Mammary epithelial cell (primary cell): ENCODE measurements around the gene PLPP4.

ENCODE experiments used
- EZH2 ChIP-seq: IDR thresholded peaks from 2 replicates; pipeline ENCODE4 v1.6.1; 2012; ENCODE audit warnings: low read length, inconsistent platforms, borderline replicate concordance
- TF ChIP-seq, protein P1 (sequence below), 2 donors: IDR thresholded peaks in 1 of 2; conservative IDR thresholded peaks in 1 of 2; 2 replicates each; pipeline ENCODE4 v1.5.1; 2011 to 2012; ENCODE audit warnings: inconsistent platforms in 2 of 2, low read length in 2 of 2, mild to moderate bottlenecking in 2 of 2, control low read depth in 1 of 2, low read depth in 1 of 2; ENCODE audit not compliant: insufficient read depth in 1 of 2; ENCODE audit errors: extremely low read depth in 1 of 2

DNA sequence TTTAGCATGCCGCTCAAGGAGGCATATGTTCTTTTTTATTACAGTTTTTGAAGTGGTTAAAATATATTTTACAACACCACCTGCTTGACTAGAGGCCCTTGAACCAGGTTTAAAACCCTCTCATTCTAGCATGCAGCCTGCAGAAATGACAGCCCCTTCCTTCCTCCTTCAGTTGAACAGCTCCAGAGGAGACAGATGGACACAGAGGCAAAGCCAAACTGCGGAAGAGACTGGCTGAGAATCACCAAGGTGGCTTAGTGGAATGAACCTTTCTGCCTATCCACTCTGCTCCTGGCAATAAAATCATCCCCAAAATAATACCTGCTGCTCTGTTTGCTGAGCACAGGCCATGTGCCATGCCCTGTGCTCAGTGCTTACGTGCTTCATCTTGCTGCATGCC is 23.9 kb upstream of the PLPP4 start:
- TF ChIP-seq, protein P1, sequence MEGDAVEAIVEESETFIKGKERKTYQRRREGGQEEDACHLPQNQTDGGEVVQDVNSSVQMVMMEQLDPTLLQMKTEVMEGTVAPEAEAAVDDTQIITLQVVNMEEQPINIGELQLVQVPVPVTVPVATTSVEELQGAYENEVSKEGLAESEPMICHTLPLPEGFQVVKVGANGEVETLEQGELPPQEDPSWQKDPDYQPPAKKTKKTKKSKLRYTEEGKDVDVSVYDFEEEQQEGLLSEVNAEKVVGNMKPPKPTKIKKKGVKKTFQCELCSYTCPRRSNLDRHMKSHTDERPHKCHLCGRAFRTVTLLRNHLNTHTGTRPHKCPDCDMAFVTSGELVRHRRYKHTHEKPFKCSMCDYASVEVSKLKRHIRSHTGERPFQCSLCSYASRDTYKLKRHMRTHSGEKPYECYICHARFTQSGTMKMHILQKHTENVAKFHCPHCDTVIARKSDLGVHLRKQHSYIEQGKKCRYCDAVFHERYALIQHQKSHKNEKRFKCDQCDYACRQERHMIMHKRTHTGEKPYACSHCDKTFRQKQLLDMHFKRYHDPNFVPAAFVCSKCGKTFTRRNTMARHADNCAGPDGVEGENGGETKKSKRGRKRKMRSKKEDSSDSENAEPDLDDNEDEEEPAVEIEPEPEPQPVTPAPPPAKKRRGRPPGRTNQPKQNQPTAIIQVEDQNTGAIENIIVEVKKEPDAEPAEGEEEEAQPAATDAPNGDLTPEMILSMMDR (conservative IDR thresholded peaks at IDR 0.05 in 1 of 2, IDR thresholded peaks at IDR 0.05 in 1 of 2; ENCODE audit: extremely low read depth in 1 of 2, insufficient read depth in 1 of 2, low read depth in 1 of 2, low read length in 2 of 2), result no peak
- no peak for TF ChIP-seq EZH2
